GM19397 (cell line): ENCODE measurements around the gene TMEM209.
"Not testable (repeated sequence)": the region's sequence is repeated elsewhere in the genome, so short reads cannot be mapped to it uniquely, and the experiment has no call there.

Experiments used
- ATAC-seq: cut with Tn5 transposase; IDR thresholded peaks from one replicate; pipeline ENCODE4 v1.9.1; 2021; ENCODE audit warnings: mild to moderate bottlenecking, moderate library complexity; ENCODE audit not compliant: unreplicated experiment

Gene TMEM209

DNA sequence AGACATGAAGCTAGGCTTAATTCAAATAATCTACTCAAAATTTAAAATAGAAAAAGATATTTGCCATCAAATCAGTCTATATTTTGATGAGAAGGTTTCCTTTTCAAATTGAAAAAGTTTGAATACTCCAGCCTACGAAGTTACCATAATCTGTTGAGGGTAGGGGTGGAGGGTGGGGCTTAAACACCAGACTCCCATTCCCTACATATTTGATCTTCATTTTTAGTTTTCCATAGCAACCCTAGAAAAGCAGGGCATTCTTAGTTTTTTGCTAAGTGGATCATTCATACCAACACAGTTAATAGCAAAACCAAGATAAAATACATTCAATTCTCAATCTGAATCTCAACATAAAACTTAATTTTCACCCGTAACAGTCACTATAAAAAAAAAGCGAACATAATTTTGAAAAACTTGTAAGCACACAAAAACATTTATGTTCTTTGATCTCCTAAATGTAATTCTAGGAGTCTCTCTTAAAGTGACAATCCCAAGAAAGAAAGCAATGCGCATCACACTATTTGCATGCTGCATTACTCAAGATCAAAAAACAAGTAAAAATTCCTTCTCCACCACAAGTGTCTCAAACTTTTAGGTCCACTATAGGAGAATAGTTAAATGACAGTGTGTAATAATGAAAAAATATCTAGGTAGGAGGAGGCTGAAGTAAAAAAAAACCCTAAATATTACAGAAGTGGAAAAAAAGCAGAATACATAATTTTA lies 30.8 kb downstream of the TMEM209 start:
- ATAC-seq, result no peak

DNA sequence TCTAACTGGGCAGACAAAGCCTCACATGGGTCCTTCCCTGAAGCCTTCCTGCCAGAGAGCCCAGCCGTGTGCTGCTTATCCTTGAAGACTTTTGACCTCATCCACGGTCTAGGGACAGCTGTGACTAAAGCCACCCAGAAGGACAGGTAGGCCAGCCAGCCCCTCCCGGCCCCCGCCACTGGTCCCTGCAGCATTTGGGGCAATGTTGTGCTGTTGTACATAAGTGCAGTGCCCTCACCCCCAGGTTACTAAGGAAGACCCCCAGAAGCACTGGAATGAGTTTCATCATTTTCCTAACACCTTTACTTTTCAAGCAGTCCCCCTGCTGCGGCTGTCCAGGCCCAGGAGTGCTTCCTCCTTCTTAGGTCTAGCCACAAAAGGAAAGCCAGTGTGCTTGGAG lies 43.0 kb downstream of the TMEM209 start:
- ATAC-seq, result no peak

DNA sequence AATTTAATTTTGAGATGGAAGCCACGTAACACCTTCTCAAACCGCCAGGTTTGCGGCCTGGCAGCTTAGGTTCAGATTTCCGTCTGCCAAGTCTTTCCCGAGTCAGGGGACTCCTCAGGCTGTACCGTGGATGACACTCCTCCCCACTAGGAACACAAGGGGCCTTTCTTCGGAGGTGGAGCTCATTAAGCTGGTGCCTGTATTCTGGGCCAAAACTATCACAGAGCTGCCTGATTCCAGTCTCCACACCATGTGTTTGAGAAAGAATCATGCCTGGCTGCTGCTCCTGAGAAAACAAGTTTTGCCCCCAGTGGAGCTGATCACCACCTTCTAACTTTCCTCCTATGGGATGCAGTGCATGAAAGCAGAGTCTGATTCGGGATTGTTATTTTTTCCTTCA lies 44.8 kb downstream of the TMEM209 start:
- ATAC-seq, result no peak

DNA sequence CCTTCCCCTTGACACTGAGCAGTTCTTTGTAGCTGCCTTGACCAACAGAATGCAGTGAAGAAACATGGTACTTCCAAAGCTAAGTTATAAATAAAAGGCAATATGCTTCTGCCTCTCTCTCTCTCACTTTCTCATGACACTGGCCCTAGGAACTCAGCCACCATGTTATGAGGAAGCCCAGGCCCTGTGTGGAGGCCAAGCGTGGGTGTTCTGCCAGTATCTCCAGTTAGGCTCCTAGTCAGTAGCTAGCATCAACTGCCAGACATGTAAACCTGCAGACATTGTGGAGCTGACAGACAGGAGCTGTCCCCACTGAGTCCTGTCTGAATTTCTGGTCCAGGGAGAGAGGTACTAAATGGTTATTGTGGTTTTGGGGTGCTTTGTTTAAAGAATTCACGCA lies 45.2 kb downstream of the TMEM209 start:
- ATAC-seq, result no peak

DNA sequence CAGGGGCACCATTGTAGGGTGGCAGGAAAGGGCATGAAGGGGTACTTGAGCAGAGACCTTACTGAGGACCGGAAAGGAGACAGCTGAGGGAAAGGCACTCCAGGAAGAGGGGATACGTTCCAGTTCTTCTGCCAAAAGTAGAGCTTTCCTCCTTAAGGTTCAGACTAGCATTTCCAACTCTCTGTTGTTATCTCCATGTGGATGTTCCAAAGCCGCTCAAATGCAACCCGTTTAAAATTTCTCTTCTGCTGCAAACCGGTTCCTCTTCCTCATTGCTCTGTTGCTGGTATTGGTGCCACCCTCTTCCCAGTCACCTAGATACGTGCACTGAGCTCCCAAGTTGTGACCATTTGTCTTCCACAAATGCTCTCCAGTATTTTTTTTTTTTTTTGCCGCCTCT lies 47.5 kb downstream of the TMEM209 start:
- ATAC-seq, result no peak

DNA sequence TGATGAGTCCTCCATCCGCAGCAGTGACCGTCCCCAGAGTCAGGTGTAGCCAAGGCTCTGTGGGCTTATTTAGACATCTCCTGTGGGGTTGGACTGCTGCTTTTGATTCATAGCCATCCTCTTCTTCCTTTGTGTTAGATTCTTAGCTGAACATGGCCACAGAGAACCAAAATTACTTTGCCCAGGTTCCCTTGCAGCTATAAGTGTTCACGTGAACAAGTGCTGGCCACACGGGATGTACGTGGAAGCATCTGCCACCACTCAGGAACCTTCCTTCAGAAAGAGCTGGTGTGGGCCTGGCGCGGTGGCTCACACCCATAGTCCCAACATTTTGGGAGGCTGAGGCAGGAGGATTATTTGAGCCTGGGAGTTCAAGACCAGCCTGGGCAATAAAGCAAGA lies 49.1 kb downstream of the TMEM209 start:
- no peak for ATAC-seq

DNA sequence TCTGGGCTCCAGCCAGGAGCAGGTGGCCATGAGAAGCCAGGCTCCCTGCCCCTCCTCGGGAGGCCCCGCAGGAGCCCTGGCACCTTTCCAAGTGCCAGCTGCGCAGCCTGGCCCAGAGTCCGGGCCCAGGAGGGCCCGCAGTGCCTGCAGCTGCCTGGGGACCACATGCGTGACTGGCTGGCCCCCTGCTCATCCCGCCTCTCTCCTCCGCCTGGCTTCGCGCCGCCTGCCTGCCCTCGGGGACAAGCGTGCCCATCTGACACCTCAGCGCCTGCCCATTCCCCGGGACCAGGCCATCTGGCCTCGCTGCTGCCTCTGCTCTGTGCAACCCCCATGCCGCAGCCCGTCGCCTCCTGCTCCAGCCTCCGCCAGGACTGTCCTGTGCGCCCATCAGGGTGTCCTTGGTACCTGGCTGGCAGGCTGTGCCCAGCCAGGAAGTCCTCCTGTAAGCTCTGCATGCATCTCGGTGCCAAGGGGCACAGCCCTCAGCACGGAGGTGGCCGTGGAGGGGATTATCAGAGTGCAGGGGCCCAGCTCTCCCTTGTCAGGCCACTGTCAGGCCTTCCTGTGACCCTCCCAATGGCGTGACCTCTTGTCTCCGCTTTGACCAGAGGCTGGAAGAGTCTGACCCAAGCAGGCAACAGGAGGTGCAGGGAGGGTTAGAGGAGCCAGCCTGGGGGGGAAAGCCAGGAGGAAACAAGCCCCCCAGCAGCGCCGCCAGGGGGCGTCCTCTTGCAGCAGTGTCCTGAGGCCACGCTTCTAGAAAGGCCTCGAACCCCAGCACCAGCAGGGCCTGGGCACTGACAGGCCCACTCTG lies 50.5 kb downstream of the TMEM209 start:
- ATAC-seq, result no peak

DNA sequence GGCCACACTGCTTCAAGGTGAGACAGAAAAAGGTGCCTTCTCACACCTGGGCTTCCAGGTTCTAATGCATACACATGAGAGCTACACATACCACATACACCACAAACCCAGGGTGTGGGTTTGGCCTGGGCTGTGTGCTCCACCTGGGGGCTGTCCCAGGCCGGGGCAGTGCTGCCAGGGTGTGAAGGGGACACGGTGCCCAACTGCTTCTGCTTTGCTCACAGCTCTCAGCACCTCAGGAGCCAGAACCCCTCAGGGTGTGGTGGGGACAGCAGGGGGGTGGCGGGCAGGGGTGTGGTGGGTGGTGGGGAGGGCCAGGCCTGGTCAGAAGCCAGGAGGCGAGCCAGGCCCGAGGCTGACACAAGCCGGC lies 51.1 kb downstream of the TMEM209 start:
- no peak for ATAC-seq

DNA sequence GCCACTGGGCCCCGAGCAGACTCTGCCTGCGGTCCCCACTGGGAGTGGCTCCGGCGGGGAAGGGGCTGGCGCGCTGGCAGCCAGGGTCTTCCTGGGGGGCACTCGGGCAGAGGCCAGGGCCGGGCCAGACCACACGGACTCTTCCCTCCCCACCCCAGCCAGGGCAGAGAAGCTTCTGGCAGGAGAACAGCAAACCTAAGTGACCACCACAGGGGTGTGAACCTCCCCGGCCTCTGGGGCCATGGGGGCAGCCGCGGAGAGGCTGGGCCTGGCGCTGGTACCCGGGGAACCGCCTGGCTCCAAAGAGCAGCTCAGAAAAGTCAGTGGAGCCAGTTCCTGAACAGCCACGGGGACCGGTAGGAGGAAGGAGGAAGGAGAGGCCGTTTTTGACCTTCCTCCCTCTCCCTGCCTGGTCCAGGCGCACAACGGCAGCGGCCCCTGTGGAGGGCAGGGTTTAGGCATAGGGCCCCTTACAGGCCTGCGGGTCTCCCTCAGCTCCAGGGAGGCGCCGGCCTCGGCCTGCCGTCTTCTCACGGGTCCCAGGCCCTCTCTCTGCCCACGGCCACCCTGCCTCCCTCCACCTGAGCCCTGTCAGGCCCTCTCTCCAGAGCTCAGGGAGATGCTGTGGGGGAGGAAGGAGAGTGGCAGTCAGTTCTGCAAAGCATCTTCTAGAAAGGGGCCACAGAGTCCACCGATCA lies 51.8 kb downstream of the TMEM209 start:
- no peak for ATAC-seq

DNA sequence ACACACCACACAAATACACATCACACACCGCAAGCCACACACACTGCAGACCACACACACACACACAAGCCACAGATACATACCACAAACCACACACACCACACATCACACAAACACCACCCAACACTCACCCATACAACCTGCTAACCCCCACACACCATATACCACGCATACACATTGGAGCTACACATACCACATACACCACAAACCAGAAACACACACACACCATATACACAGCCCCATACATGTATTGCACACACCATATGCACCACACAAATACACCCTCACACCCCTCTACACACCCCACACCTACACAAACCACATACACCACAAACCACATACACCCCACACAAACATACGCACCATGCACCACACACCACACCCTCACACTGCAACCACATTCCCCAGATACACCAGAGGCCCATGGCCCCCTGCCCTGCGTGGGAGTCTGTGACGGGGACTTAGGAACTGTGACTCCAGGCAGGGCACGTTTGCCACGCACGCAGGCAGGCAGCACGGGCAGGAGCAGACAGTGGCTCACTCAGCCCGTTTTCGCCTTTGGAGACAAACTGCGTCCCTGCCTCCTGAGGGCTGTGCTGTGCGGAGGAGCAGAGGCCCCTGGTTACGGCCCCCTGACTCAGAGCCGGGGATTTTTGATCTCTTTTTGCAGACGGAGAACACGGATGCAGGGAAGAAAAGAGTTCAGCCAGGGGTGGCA lies 52.6 kb downstream of the TMEM209 start:
- no peak for ATAC-seq

DNA sequence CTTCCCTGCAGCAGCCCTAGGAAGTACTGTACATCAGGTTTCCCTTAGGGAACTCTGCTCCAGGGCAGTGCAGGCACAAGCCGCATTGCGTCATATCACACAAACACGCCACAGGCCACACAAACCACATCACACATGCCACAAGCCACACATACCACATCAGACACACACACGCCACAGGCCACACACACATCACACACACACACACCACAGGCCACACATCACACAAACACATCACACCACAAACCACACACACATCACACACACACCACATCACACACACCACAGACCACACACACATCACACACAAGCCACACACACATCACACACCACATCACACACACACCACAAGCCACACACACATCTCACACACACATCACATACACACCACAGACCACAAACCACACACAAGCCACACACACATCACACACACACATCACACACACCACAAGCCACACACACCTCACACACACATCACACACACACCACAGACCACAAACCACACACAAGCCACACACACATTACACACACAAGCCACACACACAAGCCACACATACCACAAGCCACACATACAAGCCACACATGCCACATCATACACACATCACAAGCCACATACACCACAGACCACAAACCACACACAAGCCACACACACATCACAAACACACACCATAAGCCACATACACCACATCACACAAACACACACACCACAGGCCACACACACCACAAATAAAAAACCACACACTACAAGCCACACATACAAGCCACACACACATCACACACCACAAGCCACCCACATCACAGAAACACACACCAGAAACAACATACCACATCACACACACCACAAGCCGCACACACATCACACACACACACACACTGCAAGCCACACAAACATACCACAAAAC lies 53.4 kb downstream of the TMEM209 start:
- ATAC-seq, result no peak

DNA sequence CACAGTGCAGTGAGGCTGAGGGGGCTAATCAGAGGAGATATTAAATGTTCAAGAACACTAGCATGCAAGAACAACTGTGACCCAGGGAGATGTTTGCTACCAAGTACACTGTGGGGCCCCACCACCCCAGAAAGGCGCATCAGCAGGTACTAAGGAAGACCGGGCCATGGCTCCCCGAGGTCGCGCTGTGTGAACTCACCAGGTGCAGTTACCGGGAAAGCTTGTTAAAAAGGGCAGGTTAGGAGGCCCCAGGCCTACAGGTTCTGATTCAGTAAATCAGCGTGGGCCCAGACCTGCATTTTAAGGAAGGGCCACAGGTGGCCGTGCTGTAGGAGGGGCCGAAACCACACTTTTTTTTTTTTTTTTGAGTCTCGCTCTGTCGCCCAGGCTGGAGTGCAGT lies 54.6 kb downstream of the TMEM209 start:
- ATAC-seq, result no peak

DNA sequence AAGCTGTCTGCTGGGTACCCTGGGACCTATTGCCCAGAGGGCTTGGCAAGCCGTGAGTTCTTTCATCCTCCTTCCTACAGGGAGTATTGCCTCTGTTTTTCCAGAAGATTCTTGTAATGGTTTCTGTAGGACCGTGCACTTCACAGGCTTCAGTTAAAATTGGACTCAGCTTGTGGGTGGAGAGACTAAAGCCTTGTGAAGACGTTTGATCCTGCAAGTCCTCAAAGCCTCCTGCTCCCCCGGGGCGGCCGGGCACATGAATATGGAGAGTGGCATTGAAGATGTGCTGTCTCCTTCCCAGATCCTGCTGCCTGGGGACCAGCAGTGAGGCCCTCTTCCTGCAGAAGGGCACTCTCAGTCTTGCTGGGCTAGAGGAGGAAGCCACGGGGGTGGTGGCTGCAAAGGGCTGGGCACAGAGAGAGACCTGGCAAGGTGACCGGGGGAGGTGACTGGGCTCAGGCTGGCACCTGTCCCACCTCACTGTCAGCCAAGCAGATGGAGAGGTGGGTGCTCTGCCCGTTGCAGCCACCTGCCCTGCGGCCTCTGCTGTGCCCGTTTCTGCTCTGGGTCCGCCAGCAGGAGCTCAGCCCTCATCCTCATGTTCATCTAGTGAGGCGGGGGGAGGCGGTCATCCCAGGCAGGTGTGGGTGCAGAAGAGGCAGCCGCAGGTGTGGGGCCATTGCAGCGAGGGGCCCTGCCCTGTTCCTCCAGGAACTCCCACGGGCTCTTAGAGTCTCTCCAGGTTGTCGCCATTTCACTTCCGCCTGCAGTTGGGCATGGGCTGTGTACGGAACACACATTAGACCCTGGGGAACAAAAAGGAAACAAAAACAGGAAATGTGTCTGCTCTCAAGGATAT lies 55.7 kb downstream of the TMEM209 start:
- peak; percentile 66 for ATAC-seq

DNA sequence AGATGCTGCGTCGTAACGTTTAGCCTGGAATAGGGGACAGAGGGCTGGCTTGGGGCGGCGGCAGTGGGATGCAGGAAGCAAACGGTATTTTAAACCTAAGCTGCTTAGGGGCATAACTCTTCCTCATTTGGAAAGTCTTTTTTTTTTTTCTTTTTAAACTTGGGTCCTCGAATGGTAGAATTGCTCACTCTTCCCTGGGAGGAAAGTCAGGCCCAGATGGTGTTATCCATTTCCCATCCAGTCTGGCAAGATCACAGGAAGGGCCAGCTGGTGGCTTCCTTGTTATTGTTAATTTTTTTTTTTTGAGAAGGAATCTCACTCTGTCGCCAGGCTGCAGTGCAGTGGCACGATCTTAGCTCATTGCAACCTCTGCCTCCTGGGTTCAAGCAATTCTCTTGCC lies 56.6 kb downstream of the TMEM209 start:
- no peak for ATAC-seq

DNA sequence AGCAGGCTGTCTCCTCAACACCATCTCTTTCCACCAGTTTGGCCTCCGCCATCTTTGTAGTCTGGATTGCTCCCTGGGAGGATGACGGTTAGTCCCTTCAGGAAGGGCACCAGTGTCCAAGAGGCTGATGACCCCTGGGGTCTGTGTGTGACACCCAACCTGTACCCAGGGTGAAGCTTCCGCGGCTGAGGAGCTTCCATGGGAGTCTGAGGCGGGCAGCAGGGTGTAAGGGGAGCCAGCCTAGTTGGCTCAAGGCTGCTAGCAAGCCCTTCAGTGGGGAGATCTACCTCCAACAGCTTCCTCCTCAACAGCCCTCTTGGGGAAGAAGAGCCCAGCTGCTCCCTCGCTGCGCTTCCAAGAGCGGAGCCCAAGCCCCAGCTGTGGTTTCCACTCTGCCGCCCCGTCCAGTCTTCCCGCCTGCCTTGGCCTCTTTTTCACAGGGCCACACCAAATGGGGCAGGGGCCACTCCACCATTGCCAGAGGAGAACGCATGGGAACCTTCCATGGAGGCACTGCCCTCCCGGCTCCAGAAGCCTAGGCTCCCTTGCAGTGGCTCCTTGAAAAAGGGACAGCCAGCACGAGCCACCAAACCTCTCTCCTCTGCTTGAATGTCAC lies 57.4 kb downstream of the TMEM209 start:
- ATAC-seq, result no peak

DNA sequence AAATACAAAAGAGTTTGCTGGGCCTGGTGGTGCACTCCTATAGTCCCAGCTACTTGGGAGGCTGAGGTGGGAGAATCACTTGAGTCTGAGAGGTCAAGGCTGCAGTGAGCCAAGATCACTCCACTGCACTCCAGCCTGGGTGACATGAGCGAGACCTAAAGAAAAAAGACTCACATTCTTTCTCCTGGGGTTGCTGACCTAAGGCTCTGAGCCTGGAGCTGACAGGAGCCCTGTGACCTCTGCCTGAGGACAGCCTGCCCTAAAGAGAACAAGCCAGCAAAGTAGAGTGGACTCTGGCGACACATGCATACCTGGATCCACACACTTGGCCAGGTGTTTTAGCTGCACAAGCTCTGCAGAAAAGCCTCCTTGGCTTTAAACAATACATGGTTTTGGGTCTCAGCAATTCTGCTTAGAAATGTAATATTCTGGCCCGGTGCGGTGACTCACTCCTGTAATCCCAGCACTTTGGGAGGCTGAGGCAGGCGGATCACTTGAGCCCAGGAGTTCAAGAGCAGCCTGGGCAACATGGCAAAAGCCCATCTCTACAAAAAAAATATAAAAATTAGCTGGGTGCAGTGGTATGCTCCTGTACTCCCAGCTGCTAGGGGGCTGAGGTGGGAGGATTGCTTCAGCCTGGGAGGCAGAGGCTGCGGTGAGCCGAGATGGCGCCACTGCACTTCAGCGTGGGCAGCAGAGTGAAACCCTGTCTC lies 58.4 kb downstream of the TMEM209 start:
- no peak for ATAC-seq

DNA sequence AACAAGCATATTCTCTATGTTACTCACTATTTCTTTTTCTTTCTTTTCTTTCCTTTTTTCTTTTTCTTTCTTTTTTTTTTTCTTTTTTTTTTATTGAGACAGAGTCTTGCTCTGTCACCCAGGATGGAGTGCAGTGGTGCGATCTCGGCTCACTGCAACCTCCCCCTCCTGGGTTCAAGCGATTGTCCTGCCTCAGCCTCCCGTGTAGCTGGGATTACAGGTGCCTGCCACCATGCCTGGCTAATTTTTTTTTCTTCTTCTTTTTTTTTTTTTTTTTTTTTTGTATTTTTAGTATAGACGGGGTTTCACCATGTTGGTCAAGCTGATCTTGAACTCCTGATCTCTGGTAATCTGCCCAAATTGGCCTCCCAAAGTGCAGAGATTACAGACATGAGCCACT lies 59.1 kb downstream of the TMEM209 start:
- not testable (repeated sequence) for ATAC-seq

DNA sequence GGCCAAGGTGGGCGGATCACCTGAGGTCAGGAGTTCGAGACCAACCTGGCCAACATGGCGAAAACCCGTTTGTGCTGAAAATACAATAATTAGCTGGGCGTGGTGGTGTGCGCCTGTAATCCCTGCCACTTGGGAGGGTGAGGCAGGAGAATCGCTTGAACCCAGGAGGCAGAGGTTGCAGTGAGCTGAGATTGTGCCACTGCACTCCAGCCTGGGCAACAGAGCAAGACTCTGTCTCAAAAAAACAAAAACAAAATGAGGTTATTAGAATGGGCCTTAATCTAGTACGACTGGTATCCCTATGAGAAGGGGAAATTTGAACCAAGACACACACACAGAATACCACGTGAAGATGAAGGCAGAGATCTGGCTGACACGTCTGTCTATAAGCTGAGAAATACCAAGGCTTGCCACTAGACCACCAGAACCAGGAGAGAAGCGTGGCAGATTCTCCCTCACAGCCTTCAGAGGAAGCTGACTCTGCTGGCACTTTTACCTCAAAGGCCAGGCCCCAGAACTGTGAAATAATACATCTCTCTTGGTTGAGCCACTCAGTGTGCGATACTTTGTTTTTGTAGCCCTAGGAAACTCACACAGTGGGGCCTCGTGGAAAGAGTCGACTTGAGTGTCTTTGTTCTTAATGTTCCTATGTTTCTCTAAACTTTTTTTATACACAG lies 59.6 kb downstream of the TMEM209 start:
- ATAC-seq, result no peak
